RWPE1 (cell line): Measurements from ENCODE around the gene PPCS.

ENCODE experiments used
- CTCF ChIA-PET: fragments of 350-600 bp; sonication (Branson Sonifier 250); formaldehyde crosslinking; extraction: SDS; loops from one replicate; lab custom pipeline; 2021; lab: Yijun Ruan, JAX
- POLR2A ChIA-PET: fragments of 400-600 bp; formaldehyde crosslinking; extraction: SDS; loops from one replicate; lab custom pipeline; 2020; ENCODE audit warnings: antibody characterized with exemption; ENCODE audit not compliant: low non-redundant PET; lab: Yijun Ruan, JAX
- DNase-seq: peaks from one replicate; pipeline ENCODE4 v3.0.0; 2012; ENCODE audit warnings: low spot score
- H3K27ac ChIP-seq: fragments of 450-650 bp; 2 replicates; pipeline ENCODE4 v1.5.1; 2017
- TF ChIP-seq, protein P1 (sequence below): fragments of 450-650 bp; conservative IDR thresholded peaks from 2 replicates; pipeline ENCODE4 v1.5.1; 2017; ENCODE audit warnings: low read depth, mild to moderate bottlenecking

Gene PPCS

DNA sequence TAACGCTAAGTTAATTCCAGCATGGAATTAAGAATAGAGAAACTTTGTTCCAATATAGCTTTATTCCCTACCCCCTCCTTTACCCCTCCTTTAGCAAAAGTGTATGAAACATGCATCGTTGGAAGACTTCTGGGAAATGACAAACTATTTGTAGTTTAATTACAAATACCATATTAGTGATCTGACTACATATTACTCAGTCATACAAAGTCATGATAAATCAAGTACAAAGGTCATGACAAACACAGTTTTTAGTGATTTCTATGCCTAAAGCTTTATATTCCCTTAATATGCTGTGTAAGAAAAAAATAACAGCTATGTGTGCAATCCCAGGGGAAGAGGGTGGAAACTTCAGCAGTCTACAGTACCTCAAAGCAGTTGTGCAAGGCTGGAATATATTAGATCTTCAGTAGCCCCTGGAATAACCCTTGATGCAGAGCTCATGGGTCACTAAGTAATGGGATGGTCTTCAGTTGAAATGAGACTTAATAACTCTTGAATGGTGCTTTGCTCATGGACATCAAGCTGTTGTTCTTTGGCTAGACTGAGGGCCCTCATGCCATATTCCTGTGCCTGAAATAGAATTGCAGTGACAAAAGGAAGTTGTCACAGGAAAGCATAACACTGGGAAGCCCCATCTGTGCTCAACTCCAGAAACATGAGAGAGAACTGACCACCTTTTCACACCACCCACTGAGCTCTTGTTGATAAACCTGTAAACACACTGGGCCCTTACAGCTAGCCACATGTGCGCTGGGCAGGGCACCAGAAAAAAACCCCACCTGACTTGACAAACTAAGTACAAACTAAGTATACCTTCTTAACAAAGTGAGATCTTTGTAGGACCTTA lies 25.8 kb upstream of the PPCS start:
- H3K27ac ChIP-seq, result no peak overlapping the region
- no peak for DNase-seq
- TF ChIP-seq, protein P1, sequence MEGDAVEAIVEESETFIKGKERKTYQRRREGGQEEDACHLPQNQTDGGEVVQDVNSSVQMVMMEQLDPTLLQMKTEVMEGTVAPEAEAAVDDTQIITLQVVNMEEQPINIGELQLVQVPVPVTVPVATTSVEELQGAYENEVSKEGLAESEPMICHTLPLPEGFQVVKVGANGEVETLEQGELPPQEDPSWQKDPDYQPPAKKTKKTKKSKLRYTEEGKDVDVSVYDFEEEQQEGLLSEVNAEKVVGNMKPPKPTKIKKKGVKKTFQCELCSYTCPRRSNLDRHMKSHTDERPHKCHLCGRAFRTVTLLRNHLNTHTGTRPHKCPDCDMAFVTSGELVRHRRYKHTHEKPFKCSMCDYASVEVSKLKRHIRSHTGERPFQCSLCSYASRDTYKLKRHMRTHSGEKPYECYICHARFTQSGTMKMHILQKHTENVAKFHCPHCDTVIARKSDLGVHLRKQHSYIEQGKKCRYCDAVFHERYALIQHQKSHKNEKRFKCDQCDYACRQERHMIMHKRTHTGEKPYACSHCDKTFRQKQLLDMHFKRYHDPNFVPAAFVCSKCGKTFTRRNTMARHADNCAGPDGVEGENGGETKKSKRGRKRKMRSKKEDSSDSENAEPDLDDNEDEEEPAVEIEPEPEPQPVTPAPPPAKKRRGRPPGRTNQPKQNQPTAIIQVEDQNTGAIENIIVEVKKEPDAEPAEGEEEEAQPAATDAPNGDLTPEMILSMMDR, result no peak
- POLR2A ChIA-PET, result no interaction called here
- CTCF ChIA-PET, result interaction anchor here (0.5 kb wide), 1 partner anchor 1148 kb away, joined by 3 read pairs; no protein-coding TSS in a partner anchor

DNA sequence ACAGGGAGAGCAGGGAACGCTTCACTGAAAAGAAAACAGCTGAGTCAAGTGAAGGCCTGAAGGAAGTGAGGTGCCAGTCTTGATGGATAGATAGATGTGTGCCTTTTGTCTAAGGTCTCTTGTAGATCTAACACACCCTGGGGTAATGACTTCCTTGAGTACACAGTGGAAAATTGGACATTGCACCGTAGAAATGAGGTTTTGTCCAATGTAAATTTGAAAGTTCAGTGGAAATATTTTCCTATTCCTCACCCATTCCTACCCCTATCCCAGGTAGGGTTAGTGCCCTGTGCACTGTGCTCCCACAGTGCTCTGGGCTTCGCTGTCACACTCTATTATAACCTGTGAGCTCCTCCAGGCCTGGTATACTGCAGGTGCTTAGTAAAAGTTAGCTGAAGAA lies 24.8 kb upstream of the PPCS start:
- no peak for DNase-seq
- no peak overlapping the region for H3K27ac ChIP-seq
- TF ChIP-seq, protein P1, result no peak
- ChIA-PET POLR2A (no interaction called here), CTCF (no interaction called here)

DNA sequence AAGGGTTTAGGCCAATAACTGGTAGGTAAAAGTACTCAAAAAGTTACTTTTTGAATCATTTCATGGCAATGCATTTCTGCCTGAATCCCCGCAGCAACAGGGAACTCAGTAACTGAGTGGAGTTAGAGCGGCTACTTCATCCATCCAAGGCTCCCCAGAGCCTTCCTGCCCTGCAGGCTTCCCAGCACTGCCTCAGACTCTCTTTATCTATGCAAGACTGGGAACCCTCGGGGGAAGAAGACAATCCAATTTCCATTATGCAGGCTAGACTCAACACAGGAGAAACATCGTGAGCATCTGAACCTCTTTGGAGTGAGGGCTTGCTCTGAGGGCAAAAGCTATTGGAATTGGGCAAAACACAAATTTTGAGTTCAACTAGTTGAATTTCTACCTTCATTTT lies 23.6 kb upstream of the PPCS start:
- H3K27ac ChIP-seq, result no peak overlapping the region
- TF ChIP-seq, protein P1, result no peak
- ChIA-PET CTCF (interaction anchor here (0.6 kb wide), 1 partner anchor 9 kb away, joined by 3 read pairs; no protein-coding TSS in a partner anchor), POLR2A (no interaction called here)
- DNase-seq, result no peak

DNA sequence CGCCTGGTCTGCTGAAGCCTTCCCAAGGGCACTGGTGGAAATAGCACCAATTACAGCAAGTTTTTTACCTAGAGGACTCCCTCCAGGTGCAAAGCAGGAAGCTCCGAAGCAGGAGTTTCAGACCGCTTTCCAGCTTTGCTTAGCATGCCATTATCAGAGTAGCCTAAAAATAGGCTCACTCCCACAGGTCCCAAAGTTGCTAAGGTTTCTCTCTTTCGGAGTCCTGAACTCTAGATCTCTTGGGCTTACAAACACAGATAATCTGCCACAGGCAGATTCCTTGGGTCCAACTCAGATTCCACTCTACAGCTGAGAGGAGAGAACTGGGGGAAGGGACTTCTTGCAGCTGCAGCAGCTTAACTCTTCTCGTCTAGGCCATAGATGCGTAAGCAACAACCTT lies 23.0 kb upstream of the PPCS start:
- no peak for DNase-seq
- CTCF ChIA-PET, result interaction anchor here (0.6 kb wide), 1 partner anchor 10 kb away, joined by 3 read pairs; no protein-coding TSS in a partner anchor
- POLR2A ChIA-PET, result no interaction called here
- TF ChIP-seq, protein P1, result no peak
- no peak overlapping the region for H3K27ac ChIP-seq

DNA sequence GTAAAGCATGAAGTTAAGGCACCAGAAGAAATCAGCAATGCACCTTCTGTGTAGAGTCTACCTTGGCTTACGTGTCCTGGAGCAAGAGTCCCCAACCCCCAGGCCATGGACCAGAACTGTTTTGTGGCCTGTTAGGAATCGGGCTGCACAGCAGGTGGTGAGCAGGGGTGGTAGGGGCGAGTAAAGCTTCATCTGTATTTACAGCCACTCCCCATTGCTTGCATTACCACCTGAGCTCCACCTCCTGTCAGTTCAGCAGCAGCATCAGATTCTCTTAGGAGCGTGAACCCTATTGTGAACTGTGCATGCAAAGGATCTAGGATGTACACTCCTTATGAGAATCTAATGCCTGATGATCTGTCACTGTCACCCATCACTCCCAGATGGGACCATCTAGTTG lies 22.0 kb upstream of the PPCS start:
- CTCF ChIA-PET, result interaction anchor here (0.5 to 0.6 kb wide), 3 partner anchors 88 to 258 kb away, joined by 3 read pairs; no protein-coding TSS in a partner anchor
- no peak for DNase-seq
- H3K27ac ChIP-seq, result no peak overlapping the region
- TF ChIP-seq, protein P1, result no peak
- POLR2A ChIA-PET, result interaction anchor here (0.6 kb wide), 1 partner anchor 269 kb away, joined by 3 read pairs; no protein-coding TSS in a partner anchor

DNA sequence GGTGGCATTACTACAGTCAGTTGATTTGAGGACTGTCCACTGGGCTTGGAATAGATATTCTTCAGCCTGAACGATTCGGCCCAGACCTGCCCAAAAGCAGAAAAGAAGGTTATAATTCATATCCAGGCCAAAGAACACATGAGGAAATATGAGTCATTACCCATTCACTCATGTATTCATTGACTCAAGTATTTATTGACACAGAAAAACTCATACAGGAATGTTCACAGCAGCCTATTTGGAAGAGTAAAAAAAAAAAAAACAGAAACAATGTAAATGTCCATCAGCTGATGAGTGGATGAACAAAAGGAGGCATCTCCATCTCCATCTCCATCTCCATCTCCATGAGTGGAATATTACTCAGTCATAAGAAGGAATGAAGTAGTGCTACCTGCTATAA lies 16.4 kb upstream of the PPCS start:
- CTCF ChIA-PET, result no interaction called here
- no peak overlapping the region for H3K27ac ChIP-seq
- POLR2A ChIA-PET, result no interaction called here
- TF ChIP-seq, protein P1, result no peak
- peak; percentile 77 for DNase-seq
